ENCODE results near the gene ZMAT1.

ZMAT1 gene

GRCh38 chrX:101950581-101950980 lies 18.8 kb upstream of the ZMAT1 start:
- DNase-seq (ENCODE audit: low spot score): no peak
- TF ChIP-seq, protein P1, sequence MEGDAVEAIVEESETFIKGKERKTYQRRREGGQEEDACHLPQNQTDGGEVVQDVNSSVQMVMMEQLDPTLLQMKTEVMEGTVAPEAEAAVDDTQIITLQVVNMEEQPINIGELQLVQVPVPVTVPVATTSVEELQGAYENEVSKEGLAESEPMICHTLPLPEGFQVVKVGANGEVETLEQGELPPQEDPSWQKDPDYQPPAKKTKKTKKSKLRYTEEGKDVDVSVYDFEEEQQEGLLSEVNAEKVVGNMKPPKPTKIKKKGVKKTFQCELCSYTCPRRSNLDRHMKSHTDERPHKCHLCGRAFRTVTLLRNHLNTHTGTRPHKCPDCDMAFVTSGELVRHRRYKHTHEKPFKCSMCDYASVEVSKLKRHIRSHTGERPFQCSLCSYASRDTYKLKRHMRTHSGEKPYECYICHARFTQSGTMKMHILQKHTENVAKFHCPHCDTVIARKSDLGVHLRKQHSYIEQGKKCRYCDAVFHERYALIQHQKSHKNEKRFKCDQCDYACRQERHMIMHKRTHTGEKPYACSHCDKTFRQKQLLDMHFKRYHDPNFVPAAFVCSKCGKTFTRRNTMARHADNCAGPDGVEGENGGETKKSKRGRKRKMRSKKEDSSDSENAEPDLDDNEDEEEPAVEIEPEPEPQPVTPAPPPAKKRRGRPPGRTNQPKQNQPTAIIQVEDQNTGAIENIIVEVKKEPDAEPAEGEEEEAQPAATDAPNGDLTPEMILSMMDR (IDR thresholded peaks at IDR 0.05; ENCODE audit: extremely low read depth, missing control alignments): no peak

GRCh38 chrX:101932249-101932570 lies 383 bp upstream of the ZMAT1 start:
- TF ChIP-seq, protein P1 (IDR thresholded peaks at IDR 0.05; ENCODE audit: extremely low read depth, missing control alignments): no peak
- no peak for DNase-seq (ENCODE audit: low spot score)

- TF ChIP-seq, protein P1 (IDR thresholded peaks at IDR 0.05; ENCODE audit: extremely low read depth, missing control alignments): no peak
- DNase-seq (ENCODE audit: low spot score): no peak
These were observed 715 bp downstream of the ZMAT1 start for GRCh38 chrX:101931136-101931487.

DNA sequence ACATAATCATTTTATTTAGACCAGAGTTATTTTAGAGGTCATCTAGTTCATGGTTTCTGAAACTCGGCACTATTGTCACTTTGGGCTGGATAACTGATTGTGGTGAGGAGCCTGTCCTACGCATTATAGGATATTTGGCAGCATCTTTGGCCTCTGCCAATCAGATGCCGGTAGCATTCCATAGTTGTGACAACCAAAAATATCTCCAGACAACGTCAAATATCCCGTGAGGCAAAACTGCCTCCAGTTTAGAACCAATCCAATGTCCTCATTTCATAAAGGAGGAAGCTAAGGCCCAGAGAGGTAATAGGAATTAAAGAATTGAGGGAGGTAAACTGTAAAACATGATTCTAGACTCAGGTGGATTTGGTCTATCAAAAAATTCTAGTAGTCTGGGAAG lies 6.1 kb downstream of the ZMAT1 start:
- DNase-seq (ENCODE audit: low spot score): no peak
- TF ChIP-seq, protein P1 (IDR thresholded peaks at IDR 0.05; ENCODE audit: extremely low read depth, missing control alignments): no peak

DNA sequence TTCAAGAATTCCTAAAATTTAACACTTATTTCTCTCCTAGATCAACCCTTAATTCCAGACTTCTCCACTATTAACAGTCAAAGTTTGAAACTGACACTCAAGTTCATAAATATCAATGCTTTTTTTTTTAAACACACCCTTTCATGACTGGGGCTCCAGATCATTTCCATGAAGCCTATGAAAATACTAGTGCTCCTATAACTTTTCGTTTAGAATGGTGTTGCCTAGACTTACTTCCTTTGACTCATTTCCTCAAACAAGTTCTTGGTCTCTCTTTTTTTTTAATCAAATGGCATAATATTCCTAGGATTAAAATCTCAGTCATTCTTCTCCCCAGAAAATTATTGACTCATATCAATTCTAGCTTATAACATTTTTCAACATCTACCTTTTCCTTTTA lies 13.1 kb downstream of the ZMAT1 start:
- no peak for DNase-seq (ENCODE audit: low spot score)
- TF ChIP-seq, protein P1 (IDR thresholded peaks at IDR 0.05; ENCODE audit: extremely low read depth, missing control alignments): no peak

GRCh38 chrX:101906136-101906796 lies 25.6 kb downstream of the ZMAT1 start:
- no peak for DNase-seq (ENCODE audit: low spot score)
- TF ChIP-seq, protein P1 (IDR thresholded peaks at IDR 0.05; ENCODE audit: extremely low read depth, missing control alignments): no peak

DNA sequence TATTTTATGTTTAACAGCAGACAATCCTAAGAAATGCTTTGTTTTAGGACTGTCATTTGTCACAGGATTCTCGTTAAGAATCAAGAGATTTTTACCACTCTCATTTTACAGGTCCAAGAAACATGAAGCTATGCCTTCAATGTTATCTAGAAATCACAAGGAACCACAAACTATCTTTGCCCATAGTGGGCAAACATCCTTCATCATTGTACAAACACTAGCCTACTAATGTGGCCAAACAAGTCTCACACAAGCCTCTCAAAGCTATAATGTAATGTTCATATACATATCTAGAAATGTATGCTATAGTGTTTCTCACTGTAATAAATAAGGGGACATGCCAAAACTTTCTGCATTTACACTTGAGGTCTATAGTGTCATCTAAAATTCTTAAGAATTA lies 26.8 kb downstream of the ZMAT1 start:
- TF ChIP-seq, protein P1 (IDR thresholded peaks at IDR 0.05; ENCODE audit: extremely low read depth, missing control alignments): no peak
- no peak for DNase-seq (ENCODE audit: low spot score)

All from GM20000 (cell line).